ENCODE results near the gene SHC4.

Gene SHC4

DNA sequence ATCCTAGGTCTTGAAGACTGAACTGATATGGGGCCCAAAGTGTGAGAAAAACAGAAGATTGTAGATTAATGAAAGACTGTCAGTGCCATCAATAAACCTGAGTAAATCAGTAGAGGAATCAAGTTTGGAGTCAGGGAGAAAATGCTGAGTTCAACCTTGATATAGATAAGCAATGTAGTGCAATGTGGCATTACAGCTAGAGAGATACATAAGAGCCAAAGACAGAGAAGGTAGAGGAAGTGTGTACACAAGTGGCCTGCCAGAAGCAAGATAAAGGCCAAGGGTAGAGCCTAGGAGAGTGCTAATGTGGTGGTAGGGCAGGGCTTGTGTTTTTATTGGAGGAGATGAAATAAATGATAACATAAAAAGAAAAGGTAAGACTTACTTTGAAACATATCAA lies 111.8 kb downstream of the SHC4 start:
- H3K4me3 ChIP-seq (ENCODE audit: low read depth, low read length) = no peak overlapping the region
- no peaks in the 10 kb centered on the region for H3K79me2 ChIP-seq (ENCODE audit: control insufficient read depth, insufficient read depth, low read length, unreplicated experiment)
- H3K27ac ChIP-seq (ENCODE audit: low read depth, low read length) = no peak overlapping the region
- H3K4me1 ChIP-seq (ENCODE audit: control insufficient read depth, insufficient read depth, low read length, unreplicated experiment) = peaks cover 18% of the 10 kb centered on the region
- no peaks in the 10 kb centered on the region for H3K36me3 ChIP-seq (ENCODE audit: insufficient read depth, low read length)
- no peak overlapping the region for H2AFZ ChIP-seq (ENCODE audit: low read length, unreplicated experiment)
- H3K27me3 ChIP-seq (ENCODE audit: insufficient read depth, low read length) = no peaks in the 10 kb centered on the region

DNA sequence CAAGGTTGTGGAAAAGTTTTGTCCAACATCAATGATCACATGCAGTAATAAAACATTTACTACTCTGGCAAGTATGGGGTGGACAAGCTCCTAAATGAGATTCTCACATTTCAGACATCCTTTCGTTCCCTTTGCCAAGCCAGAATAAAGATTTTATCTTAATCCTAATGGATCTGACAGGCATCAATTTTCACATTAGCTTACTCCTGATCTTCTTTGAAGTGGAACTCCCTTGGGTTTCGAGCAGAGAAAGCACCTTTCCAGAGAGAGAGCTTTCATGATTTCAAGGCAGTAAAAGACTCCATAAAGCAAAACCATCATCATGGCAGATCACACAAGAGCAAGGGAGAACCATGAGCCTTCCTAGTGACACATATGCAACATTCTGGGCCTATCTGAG lies 113.1 kb downstream of the SHC4 start:
- no peaks in the 10 kb centered on the region for H3K79me2 ChIP-seq (ENCODE audit: control insufficient read depth, insufficient read depth, low read length, unreplicated experiment)
- H2AFZ ChIP-seq (ENCODE audit: low read length, unreplicated experiment) = no peak overlapping the region
- H3K27me3 ChIP-seq (ENCODE audit: insufficient read depth, low read length) = no peaks in the 10 kb centered on the region
- no peak overlapping the region for H3K4me3 ChIP-seq (ENCODE audit: low read depth, low read length)
- no peak overlapping the region for H3K27ac ChIP-seq (ENCODE audit: low read depth, low read length)
- peaks cover 5% of the 10 kb centered on the region for H3K4me1 ChIP-seq (ENCODE audit: control insufficient read depth, insufficient read depth, low read length, unreplicated experiment)
- H3K36me3 ChIP-seq (ENCODE audit: insufficient read depth, low read length) = no peaks in the 10 kb centered on the region

DNA sequence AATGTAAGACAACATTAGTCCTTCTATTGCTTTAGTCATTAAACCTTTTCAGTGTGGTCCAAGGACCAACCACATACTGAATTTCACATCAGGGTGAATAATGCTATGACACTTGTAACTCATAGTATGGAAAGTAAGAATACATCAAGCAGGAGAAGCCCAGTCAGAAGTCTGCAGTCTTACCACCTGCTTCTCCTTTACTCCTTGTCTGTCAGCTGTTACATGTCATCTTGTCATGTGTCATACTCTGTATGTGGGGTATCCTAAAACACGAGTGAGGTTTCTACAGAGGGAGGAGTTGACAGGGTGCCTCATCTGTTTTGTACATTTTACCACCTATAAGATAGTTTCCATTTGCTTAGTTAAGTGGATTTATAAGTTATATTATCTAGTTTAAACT lies 118.6 kb downstream of the SHC4 start:
- Histone ChIP-seq H3K79me2 (ENCODE audit: control insufficient read depth, insufficient read depth, low read length, unreplicated experiment) (no peaks in the 10 kb centered on the region), H3K36me3 (ENCODE audit: insufficient read depth, low read length) (no peaks in the 10 kb centered on the region), H3K27ac (ENCODE audit: low read depth, low read length) (no peak overlapping the region), H3K4me3 (ENCODE audit: low read depth, low read length) (no peak overlapping the region), H2AFZ (ENCODE audit: low read length, unreplicated experiment) (no peak overlapping the region), H3K4me1 (ENCODE audit: control insufficient read depth, insufficient read depth, low read length, unreplicated experiment) (no peaks in the 10 kb centered on the region), H3K27me3 (ENCODE audit: insufficient read depth, low read length) (no peaks in the 10 kb centered on the region)

DNA sequence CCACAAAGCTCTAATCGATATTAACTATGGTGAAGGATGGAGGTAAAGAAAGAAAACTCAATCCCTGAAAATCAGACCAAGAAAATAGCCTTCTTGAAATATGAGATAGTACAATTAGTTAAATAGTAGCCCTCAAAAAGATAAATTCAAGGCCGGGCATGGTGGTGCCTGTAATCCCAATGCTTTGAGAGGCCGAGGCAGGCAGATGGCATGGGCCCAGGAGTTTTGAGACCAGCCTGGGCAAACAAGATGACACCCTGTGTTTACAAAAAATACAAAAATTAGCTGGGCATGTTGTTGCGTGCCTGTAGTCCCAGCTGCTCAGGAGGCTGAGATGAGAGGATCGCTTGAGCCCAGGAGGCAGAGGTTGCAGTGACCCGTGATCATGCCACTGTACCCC lies 121.2 kb downstream of the SHC4 start:
- H3K79me2 ChIP-seq (ENCODE audit: control insufficient read depth, insufficient read depth, low read length, unreplicated experiment) = no peaks in the 10 kb centered on the region
- H3K4me3 ChIP-seq (ENCODE audit: low read depth, low read length) = no peak overlapping the region
- no peak overlapping the region for H2AFZ ChIP-seq (ENCODE audit: low read length, unreplicated experiment)
- H3K4me1 ChIP-seq (ENCODE audit: control insufficient read depth, insufficient read depth, low read length, unreplicated experiment) = no peaks in the 10 kb centered on the region
- no peaks in the 10 kb centered on the region for H3K27me3 ChIP-seq (ENCODE audit: insufficient read depth, low read length)
- H3K27ac ChIP-seq (ENCODE audit: low read depth, low read length) = no peak overlapping the region
- H3K36me3 ChIP-seq (ENCODE audit: insufficient read depth, low read length) = no peaks in the 10 kb centered on the region

DNA sequence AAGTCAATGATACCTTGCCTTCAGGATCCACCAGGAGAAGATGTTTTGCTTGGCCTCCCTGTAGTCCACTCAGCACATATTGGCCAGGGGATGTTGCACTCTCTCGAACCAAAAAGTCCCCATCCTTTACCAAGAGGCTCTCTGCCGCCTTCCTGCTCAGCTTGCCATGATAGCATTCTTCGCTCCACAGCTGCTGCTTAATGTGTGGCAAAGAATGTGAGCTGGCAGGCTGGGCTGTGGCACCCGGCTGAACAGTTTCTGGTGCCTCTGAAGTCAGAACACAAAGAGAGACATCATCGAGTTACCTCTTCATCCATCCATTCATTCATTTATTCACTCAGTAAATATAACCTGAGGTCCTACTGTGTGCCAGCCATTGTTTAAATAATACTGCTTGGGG lies 129.0 kb downstream of the SHC4 start:
- Histone ChIP-seq H3K79me2 (ENCODE audit: control insufficient read depth, insufficient read depth, low read length, unreplicated experiment) (no peaks in the 10 kb centered on the region), H3K4me3 (ENCODE audit: low read depth, low read length) (no peak overlapping the region), H3K36me3 (ENCODE audit: insufficient read depth, low read length) (no peaks in the 10 kb centered on the region), H3K4me1 (ENCODE audit: control insufficient read depth, insufficient read depth, low read length, unreplicated experiment) (no peaks in the 10 kb centered on the region), H3K27me3 (ENCODE audit: insufficient read depth, low read length) (no peaks in the 10 kb centered on the region), H3K27ac (ENCODE audit: low read depth, low read length) (no peak overlapping the region), H2AFZ (ENCODE audit: low read length, unreplicated experiment) (no peak overlapping the region)

DNA sequence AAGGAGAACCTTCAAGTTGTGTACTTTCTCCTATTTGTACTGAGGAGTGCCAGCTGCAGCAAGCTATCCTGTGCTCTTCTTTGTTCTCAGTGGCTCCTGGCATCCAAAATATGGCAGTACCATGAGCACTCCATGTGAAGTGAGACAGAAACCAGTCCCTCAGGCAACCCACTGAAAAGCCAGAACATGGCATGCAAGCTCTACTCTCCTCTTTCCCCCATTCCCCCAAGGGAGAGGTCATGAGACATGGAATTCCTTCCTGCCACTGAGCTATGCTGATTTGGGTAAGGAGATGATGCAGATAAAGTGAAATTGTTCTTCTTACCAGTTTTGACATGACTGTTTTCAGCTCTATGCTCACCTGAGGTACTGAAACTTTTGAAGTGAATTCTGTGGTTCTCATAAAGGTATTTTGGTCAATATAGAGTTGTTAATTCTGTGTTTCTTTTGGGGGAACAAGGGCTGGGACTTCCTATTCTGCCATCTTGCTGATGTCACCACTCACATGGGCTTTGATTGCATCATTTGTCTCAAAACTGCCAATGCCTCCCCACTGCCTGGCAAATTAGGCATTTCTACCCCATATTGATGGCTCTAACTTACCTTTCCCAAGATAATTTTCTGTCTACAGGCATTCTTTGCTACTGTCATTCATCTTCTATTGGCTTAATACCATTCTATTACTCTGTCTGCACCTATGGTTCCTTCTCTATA lies 130.0 kb downstream of the SHC4 start:
- Histone ChIP-seq H3K79me2 (ENCODE audit: control insufficient read depth, insufficient read depth, low read length, unreplicated experiment) (no peaks in the 10 kb centered on the region), H3K4me3 (ENCODE audit: low read depth, low read length) (no peak overlapping the region), H3K27me3 (ENCODE audit: insufficient read depth, low read length) (no peaks in the 10 kb centered on the region), H3K36me3 (ENCODE audit: insufficient read depth, low read length) (no peaks in the 10 kb centered on the region), H2AFZ (ENCODE audit: low read length, unreplicated experiment) (no peak overlapping the region), H3K4me1 (ENCODE audit: control insufficient read depth, insufficient read depth, low read length, unreplicated experiment) (no peaks in the 10 kb centered on the region), H3K27ac (ENCODE audit: low read depth, low read length) (no peak overlapping the region)

DNA sequence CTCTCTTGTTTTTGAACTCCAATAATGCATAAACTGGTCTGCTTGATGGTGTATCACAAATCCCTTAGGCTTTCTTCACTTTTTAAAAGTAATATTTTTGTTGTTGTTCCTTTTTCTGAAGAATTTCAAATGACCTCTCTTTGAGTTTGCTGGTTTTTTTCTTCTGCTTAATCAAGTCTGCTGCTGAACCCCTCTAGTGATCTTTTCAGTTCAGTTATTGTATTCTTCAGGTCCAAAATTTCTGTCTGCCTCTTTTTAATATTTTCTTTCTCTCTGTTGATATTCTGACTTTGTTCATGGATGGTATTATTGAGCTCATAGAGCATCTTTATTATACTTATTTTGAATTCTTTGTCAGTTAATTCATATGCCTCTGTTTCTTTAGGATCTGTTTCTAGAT lies 131.1 kb downstream of the SHC4 start:
- Histone ChIP-seq H3K4me1 (ENCODE audit: control insufficient read depth, insufficient read depth, low read length, unreplicated experiment) (no peaks in the 10 kb centered on the region), H3K79me2 (ENCODE audit: control insufficient read depth, insufficient read depth, low read length, unreplicated experiment) (no peaks in the 10 kb centered on the region), H3K27ac (ENCODE audit: low read depth, low read length) (no peak overlapping the region), H3K4me3 (ENCODE audit: low read depth, low read length) (no peak overlapping the region), H3K36me3 (ENCODE audit: insufficient read depth, low read length) (no peaks in the 10 kb centered on the region), H3K27me3 (ENCODE audit: insufficient read depth, low read length) (no peaks in the 10 kb centered on the region), H2AFZ (ENCODE audit: low read length, unreplicated experiment) (no peak overlapping the region)

DNA sequence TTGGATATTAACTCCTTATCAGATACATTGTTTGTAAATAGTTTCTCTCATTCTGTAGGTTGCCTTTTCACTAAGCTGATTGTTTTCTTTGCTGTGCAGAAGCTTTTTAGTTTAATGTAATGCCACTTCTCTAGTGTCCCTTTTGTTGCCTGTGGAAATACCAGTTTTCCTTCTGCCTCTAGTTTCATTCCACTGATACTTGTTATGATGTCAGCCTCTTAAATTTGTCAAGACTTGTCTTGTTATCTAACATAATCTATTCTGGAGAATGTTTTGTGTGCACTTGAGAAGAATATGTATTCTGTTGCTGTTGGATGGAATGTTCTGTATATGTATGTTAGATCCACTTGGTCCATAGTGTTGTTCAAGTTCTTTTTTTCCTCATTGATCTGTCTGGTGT lies 134.8 kb downstream of the SHC4 start:
- Histone ChIP-seq H2AFZ (ENCODE audit: low read length, unreplicated experiment) (no peak overlapping the region), H3K27ac (ENCODE audit: low read depth, low read length) (no peak overlapping the region), H3K36me3 (ENCODE audit: insufficient read depth, low read length) (no peaks in the 10 kb centered on the region), H3K4me1 (ENCODE audit: control insufficient read depth, insufficient read depth, low read length, unreplicated experiment) (no peaks in the 10 kb centered on the region), H3K4me3 (ENCODE audit: low read depth, low read length) (no peak overlapping the region), H3K79me2 (ENCODE audit: control insufficient read depth, insufficient read depth, low read length, unreplicated experiment) (no peaks in the 10 kb centered on the region), H3K27me3 (ENCODE audit: insufficient read depth, low read length) (no peaks in the 10 kb centered on the region)

DNA sequence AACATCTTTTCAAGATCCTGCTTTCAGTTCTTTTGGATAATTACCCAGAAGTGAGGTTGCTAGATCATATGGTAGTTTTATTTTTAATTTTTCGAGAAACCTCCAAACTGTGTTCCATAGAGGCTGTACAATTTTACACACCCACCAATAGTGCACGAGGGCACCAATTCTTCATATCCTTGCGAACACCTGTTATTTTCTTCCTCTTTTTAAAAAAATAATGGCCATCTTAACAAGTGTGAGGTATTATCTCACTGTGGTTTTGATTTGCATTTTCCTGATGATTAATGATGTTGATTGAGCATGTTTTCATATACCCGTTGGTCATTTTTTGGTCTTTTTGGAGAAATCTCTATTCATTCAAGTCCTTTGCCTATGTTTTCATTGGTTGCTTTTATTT lies 135.2 kb downstream of the SHC4 start:
- Histone ChIP-seq H2AFZ (ENCODE audit: low read length, unreplicated experiment) (no peak overlapping the region), H3K4me1 (ENCODE audit: control insufficient read depth, insufficient read depth, low read length, unreplicated experiment) (no peaks in the 10 kb centered on the region), H3K79me2 (ENCODE audit: control insufficient read depth, insufficient read depth, low read length, unreplicated experiment) (no peaks in the 10 kb centered on the region), H3K36me3 (ENCODE audit: insufficient read depth, low read length) (no peaks in the 10 kb centered on the region), H3K27me3 (ENCODE audit: insufficient read depth, low read length) (no peaks in the 10 kb centered on the region), H3K27ac (ENCODE audit: low read depth, low read length) (no peak overlapping the region), H3K4me3 (ENCODE audit: low read depth, low read length) (no peak overlapping the region)

DNA sequence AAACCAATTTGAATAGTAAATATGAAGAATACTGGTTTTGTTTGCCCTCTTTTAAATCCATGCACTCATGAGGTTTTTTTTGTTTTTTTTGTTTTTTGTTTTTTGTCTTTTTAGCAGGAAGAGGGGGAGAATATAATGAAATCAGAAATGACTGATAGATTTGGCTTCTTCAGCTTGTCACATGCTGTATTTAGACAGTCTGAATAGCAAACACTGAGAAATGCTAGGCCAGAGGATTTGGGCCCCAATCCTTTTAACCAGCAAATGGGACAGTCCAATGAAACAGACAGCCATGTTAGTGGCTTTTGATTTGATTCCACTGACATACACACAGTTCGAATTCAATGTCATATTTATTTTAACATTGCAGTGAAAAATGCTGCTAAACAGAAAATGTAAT lies 138.6 kb downstream of the SHC4 start:
- Histone ChIP-seq H2AFZ (ENCODE audit: low read length, unreplicated experiment) (no peak overlapping the region), H3K4me3 (ENCODE audit: low read depth, low read length) (no peak overlapping the region), H3K27me3 (ENCODE audit: insufficient read depth, low read length) (no peaks in the 10 kb centered on the region), H3K27ac (ENCODE audit: low read depth, low read length) (no peak overlapping the region), H3K36me3 (ENCODE audit: insufficient read depth, low read length) (no peaks in the 10 kb centered on the region), H3K4me1 (ENCODE audit: control insufficient read depth, insufficient read depth, low read length, unreplicated experiment) (no peaks in the 10 kb centered on the region), H3K79me2 (ENCODE audit: control insufficient read depth, insufficient read depth, low read length, unreplicated experiment) (no peaks in the 10 kb centered on the region)

DNA sequence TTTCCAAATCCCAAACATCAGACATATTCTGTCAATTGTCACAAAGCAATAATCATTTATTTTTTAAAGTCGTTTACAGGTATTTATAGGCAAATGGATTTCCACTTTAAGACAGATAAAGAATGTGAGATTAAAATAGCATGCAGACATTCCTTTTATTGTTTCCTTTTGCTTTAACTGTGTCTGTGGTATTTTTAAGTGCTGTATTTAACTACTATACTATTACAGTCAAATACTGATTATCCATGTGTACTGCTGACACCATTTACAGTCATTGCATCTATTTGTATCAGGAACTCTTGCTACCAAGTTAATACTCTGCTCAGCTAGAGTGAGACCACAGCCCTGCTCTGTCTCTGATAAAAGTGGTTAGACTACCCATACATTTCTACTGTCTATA lies 140.0 kb downstream of the SHC4 start:
- no peak overlapping the region for H2AFZ ChIP-seq (ENCODE audit: low read length, unreplicated experiment)
- H3K27ac ChIP-seq (ENCODE audit: low read depth, low read length) = no peak overlapping the region
- H3K4me3 ChIP-seq (ENCODE audit: low read depth, low read length) = no peak overlapping the region
- no peaks in the 10 kb centered on the region for H3K36me3 ChIP-seq (ENCODE audit: insufficient read depth, low read length)
- H3K79me2 ChIP-seq (ENCODE audit: control insufficient read depth, insufficient read depth, low read length, unreplicated experiment) = no peaks in the 10 kb centered on the region
- no peaks in the 10 kb centered on the region for H3K4me1 ChIP-seq (ENCODE audit: control insufficient read depth, insufficient read depth, low read length, unreplicated experiment)
- no peaks in the 10 kb centered on the region for H3K27me3 ChIP-seq (ENCODE audit: insufficient read depth, low read length)

Data from ACC112 (cell line).